ENCODE results near the gene CLDN20.

Gene CLDN20

GRCh38 chr6:155240905-155241600 is 22.8 kb upstream of the CLDN20 start:
- Histone ChIP-seq H3K36me3 (ENCODE audit: control insufficient read depth, low read length) (no peaks in the 10 kb centered on the region), H3K79me2 (ENCODE audit: control insufficient read depth, low read length) (no peaks in the 10 kb centered on the region), H3K4me2 (ENCODE audit: low read length) (no peak overlapping the region), H3K27ac (ENCODE audit: low read depth, low read length) (no peak overlapping the region), H3K9me3 (ENCODE audit: control insufficient read depth, insufficient read depth, low read length) (peaks cover 8% of the 10 kb centered on the region; the same call in 1 of the 2 replicates), H3F3A (ENCODE audit: control insufficient read depth, insufficient read depth) (no peaks in the 10 kb centered on the region), H3K27me3 (ENCODE audit: control insufficient read depth, low read length) (no peaks in the 10 kb centered on the region), H3K4me3 (ENCODE audit: low read length) (no peak overlapping the region), H4K20me1 (ENCODE audit: control insufficient read depth, insufficient read depth, low read depth, low read length) (no peaks in the 10 kb centered on the region), H3K9me2 (replicated peaks; ENCODE audit: control insufficient read depth, low read length) (no peaks in the 10 kb centered on the region), H3K4me1 (ENCODE audit: control insufficient read depth, low read length) (no peaks in the 10 kb centered on the region)
- TF ChIP-seq CTCF (IDR thresholded peaks at IDR 0.05; ENCODE audit: low read depth, low read length, poor library complexity, severe bottlenecking) (no peak), EZH2phosphoT487 (IDR thresholded peaks at IDR 0.05; ENCODE audit: borderline replicate concordance, low read length) (no peak)

- H4K20me1 ChIP-seq (ENCODE audit: control insufficient read depth, insufficient read depth, low read depth, low read length) = no peaks in the 10 kb centered on the region
- H3K27ac ChIP-seq (ENCODE audit: low read depth, low read length) = no peak overlapping the region
- H3K79me2 ChIP-seq (ENCODE audit: control insufficient read depth, low read length) = no peaks in the 10 kb centered on the region
- no peaks in the 10 kb centered on the region; the same call in 1 of the 2 replicates for H3K36me3 ChIP-seq (ENCODE audit: control insufficient read depth, low read length)
- no peak for TF ChIP-seq CTCF (IDR thresholded peaks at IDR 0.05; ENCODE audit: low read depth, low read length, poor library complexity, severe bottlenecking)
- TF ChIP-seq EZH2phosphoT487 (IDR thresholded peaks at IDR 0.05; ENCODE audit: borderline replicate concordance, low read length) = no peak
- no peaks in the 10 kb centered on the region for H3K27me3 ChIP-seq (ENCODE audit: control insufficient read depth, low read length)
- no peak overlapping the region for H3K4me2 ChIP-seq (ENCODE audit: low read length)
- H3K4me1 ChIP-seq (ENCODE audit: control insufficient read depth, low read length) = no peaks in the 10 kb centered on the region
- H3K9me3 ChIP-seq (ENCODE audit: control insufficient read depth, insufficient read depth, low read length) = peaks cover 8% of the 10 kb centered on the region; the same call in 1 of the 2 replicates
- H3K9me2 ChIP-seq (replicated peaks; ENCODE audit: control insufficient read depth, low read length) = no peaks in the 10 kb centered on the region
- H3K4me3 ChIP-seq (ENCODE audit: low read length) = no peak overlapping the region
- H3F3A ChIP-seq (ENCODE audit: control insufficient read depth, insufficient read depth) = no peaks in the 10 kb centered on the region
Observed at GRCh38 chr6:155241966-155242365, 21.8 kb upstream of the CLDN20 start.

GRCh38 chr6:155244434-155244833 is 19.4 kb upstream of the CLDN20 start:
- no peak for TF ChIP-seq EZH2phosphoT487 (IDR thresholded peaks at IDR 0.05; ENCODE audit: borderline replicate concordance, low read length)
- TF ChIP-seq CTCF (IDR thresholded peaks at IDR 0.05; ENCODE audit: low read depth, low read length, poor library complexity, severe bottlenecking) = no peak
- H3K9me2 ChIP-seq (replicated peaks; ENCODE audit: control insufficient read depth, low read length) = no peaks in the 10 kb centered on the region
- H3K4me1 ChIP-seq (ENCODE audit: control insufficient read depth, low read length) = no peaks in the 10 kb centered on the region
- H3K9me3 ChIP-seq (ENCODE audit: control insufficient read depth, insufficient read depth, low read length) = no peaks in the 10 kb centered on the region
- no peak overlapping the region for H3K4me2 ChIP-seq (ENCODE audit: low read length)
- H3K27me3 ChIP-seq (ENCODE audit: control insufficient read depth, low read length) = no peaks in the 10 kb centered on the region
- H3K36me3 ChIP-seq (ENCODE audit: control insufficient read depth, low read length) = peaks cover 11% of the 10 kb centered on the region
- no peak overlapping the region for H3K27ac ChIP-seq (ENCODE audit: low read depth, low read length)
- no peaks in the 10 kb centered on the region for H3F3A ChIP-seq (ENCODE audit: control insufficient read depth, insufficient read depth)
- H3K4me3 ChIP-seq (ENCODE audit: low read length) = no peak overlapping the region
- no peaks in the 10 kb centered on the region for H4K20me1 ChIP-seq (ENCODE audit: control insufficient read depth, insufficient read depth, low read depth, low read length)
- no peaks in the 10 kb centered on the region for H3K79me2 ChIP-seq (ENCODE audit: control insufficient read depth, low read length)

All from DOHH2 (cell line).